Measurements from ENCODE around the gene ERO1B. TPM values are rescaled to one million over a fixed set of nuclear protein-coding genes. Genes with fewer than 3 reads are reported as not detected.

The ERO1B gene
- total RNA-seq, 1 experiment from 2014 or later: 6.4 TPM

DNA sequence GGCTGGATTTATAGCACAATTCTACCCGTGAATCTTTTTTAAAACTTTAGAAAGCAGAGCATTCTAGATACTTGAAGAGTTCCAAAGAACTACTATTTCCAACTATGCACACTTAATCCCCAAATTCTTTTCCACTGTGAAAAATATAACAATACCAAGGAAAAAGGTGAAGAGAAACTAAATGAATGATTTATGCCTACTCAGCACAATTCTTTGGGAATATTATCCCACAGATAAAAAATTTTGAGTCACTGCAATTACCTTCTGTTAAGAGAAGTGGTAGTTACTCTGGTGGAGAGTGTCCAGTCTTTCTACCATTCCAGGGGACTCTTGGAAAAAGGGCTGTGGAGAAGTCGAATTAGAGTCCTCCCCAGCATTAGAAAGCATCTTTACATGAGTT lies 39.2 kb downstream of the ERO1B start:
- Mint-ChIP-seq H3K9me3 (ENCODE audit: low read depth, unreplicated experiment) (no peaks in the 10 kb centered on the region), H3K27ac (ENCODE audit: unreplicated experiment) (no peak overlapping the region), H3K4me1 (ENCODE audit: low read depth, unreplicated experiment) (no peaks in the 10 kb centered on the region), H3K4me3 (ENCODE audit: low read depth, unreplicated experiment) (no peak overlapping the region), H3K36me3 (ENCODE audit: insufficient read depth, unreplicated experiment) (no peaks in the 10 kb centered on the region), H3K27me3 (ENCODE audit: unreplicated experiment) (no peaks in the 10 kb centered on the region)
- no TSS peak for BruUV-seq (replicated peaks)
- TF ChIP-seq, protein P1, sequence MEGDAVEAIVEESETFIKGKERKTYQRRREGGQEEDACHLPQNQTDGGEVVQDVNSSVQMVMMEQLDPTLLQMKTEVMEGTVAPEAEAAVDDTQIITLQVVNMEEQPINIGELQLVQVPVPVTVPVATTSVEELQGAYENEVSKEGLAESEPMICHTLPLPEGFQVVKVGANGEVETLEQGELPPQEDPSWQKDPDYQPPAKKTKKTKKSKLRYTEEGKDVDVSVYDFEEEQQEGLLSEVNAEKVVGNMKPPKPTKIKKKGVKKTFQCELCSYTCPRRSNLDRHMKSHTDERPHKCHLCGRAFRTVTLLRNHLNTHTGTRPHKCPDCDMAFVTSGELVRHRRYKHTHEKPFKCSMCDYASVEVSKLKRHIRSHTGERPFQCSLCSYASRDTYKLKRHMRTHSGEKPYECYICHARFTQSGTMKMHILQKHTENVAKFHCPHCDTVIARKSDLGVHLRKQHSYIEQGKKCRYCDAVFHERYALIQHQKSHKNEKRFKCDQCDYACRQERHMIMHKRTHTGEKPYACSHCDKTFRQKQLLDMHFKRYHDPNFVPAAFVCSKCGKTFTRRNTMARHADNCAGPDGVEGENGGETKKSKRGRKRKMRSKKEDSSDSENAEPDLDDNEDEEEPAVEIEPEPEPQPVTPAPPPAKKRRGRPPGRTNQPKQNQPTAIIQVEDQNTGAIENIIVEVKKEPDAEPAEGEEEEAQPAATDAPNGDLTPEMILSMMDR (IDR thresholded peaks at IDR 0.05; ENCODE audit: unreplicated experiment): no peak
- CTCF ChIA-PET: no interaction called here
- intact Hi-C loops (cut with micrococcal nuclease; ENCODE audit: unreplicated experiment): no loop called here
- DNase-seq: no peak

DNA sequence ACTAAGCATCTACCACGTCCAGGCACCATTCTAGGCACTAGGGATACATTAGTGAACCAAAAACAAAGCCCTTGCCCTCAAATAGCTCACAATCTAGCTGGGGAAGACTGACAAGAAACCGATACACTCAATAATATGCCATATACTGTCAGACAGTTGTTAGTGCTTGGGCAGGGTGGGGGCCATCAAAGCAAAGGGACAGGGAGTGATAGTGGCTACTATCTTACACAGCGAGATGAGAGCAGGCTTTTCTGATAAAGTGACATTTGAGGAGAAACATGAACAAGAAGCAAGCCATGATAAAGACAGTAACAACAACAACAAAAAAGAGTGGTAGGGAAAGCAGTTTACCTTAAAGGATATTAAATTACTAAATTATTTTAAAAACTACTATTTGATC lies 41.1 kb downstream of the ERO1B start:
- no peak overlapping the region for H3K27ac Mint-ChIP-seq (ENCODE audit: unreplicated experiment)
- H3K9me3 Mint-ChIP-seq (ENCODE audit: low read depth, unreplicated experiment): no peaks in the 10 kb centered on the region
- H3K36me3 Mint-ChIP-seq (ENCODE audit: insufficient read depth, unreplicated experiment): no peaks in the 10 kb centered on the region
- intact Hi-C loops (cut with micrococcal nuclease; ENCODE audit: unreplicated experiment): no loop called here
- no peak for DNase-seq
- TF ChIP-seq, protein P1 (IDR thresholded peaks at IDR 0.05; ENCODE audit: unreplicated experiment): no peak
- no peaks in the 10 kb centered on the region for H3K27me3 Mint-ChIP-seq (ENCODE audit: unreplicated experiment)
- no peak overlapping the region for H3K4me3 Mint-ChIP-seq (ENCODE audit: low read depth, unreplicated experiment)
- H3K4me1 Mint-ChIP-seq (ENCODE audit: low read depth, unreplicated experiment): no peaks in the 10 kb centered on the region
- BruUV-seq (replicated peaks): no TSS peak
- CTCF ChIA-PET: interaction anchor here (0.6 kb wide), 1 partner anchor 210 kb away, joined by 3 read pairs; no protein-coding TSS in a partner anchor

- Mint-ChIP-seq H3K9me3 (ENCODE audit: low read depth, unreplicated experiment) (no peaks in the 10 kb centered on the region), H3K27me3 (ENCODE audit: unreplicated experiment) (no peaks in the 10 kb centered on the region), H3K27ac (ENCODE audit: unreplicated experiment) (no peak overlapping the region), H3K36me3 (ENCODE audit: insufficient read depth, unreplicated experiment) (no peaks in the 10 kb centered on the region), H3K4me1 (ENCODE audit: low read depth, unreplicated experiment) (no peaks in the 10 kb centered on the region), H3K4me3 (ENCODE audit: low read depth, unreplicated experiment) (no peak overlapping the region)
- no TSS peak for BruUV-seq (replicated peaks)
- no peak for DNase-seq
- intact Hi-C loops (cut with micrococcal nuclease; ENCODE audit: unreplicated experiment): no loop called here
- CTCF ChIA-PET: interaction anchor here (0.8 kb wide), 1 partner anchor 915 kb away, joined by 3 read pairs; no protein-coding TSS in a partner anchor
- TF ChIP-seq, protein P1 (IDR thresholded peaks at IDR 0.05; ENCODE audit: unreplicated experiment): no peak
Measured at GRCh38 chr1:236239092-236239585, 42.6 kb downstream of the ERO1B start.

DNA sequence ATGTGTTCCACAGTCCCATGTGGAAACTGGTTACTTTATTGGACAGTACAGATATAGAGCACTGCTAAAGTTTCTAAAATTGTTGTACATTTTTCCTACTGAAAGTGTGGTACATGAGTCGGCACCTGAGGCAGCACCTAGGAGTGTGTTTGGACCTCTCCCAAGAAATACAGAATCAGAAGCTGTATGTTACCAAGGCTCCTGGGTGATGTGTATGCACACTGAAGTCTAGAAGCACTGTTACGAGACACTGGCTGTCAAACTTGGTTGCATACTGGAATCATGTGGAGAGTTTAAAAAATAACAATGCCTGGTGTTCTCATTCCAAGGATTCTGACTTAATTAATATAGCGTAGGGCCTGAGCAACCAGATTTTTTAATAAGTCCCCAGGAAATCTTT lies 46.6 kb downstream of the ERO1B start:
- TF ChIP-seq, protein P1 (IDR thresholded peaks at IDR 0.05; ENCODE audit: unreplicated experiment): no peak
- DNase-seq: no peak
- no TSS peak for BruUV-seq (replicated peaks)
- Mint-ChIP-seq H3K4me3 (ENCODE audit: low read depth, unreplicated experiment) (no peak overlapping the region), H3K27ac (ENCODE audit: unreplicated experiment) (no peak overlapping the region), H3K4me1 (ENCODE audit: low read depth, unreplicated experiment) (no peaks in the 10 kb centered on the region), H3K36me3 (ENCODE audit: insufficient read depth, unreplicated experiment) (no peaks in the 10 kb centered on the region), H3K9me3 (ENCODE audit: low read depth, unreplicated experiment) (no peaks in the 10 kb centered on the region), H3K27me3 (ENCODE audit: unreplicated experiment) (no peaks in the 10 kb centered on the region)
- intact Hi-C loops (cut with micrococcal nuclease; ENCODE audit: unreplicated experiment): no loop called here
- CTCF ChIA-PET: no interaction called here
